IMR-90 (cell line): ENCODE results near the gene PTCH1.

Experiments used
- BHLHE40 ChIP-seq: fragments of 150-350 bp; IDR thresholded peaks from 2 replicates; pipeline ENCODE4 v1.6.1; 2016; ENCODE audit warnings: mild to moderate bottlenecking, low read depth, low read length
- CTCF ChIP-seq: conservative IDR thresholded peaks from 2 replicates; pipeline ENCODE4 v1.5.1; 2012; ENCODE audit warnings: mild to moderate bottlenecking, low read depth, low read length, improper control_type of control experiment
- ELK1 ChIP-seq: fragments of 150-350 bp; IDR thresholded peaks from 2 replicates; pipeline ENCODE4 v1.6.1; 2016; ENCODE audit warnings: low read depth, mild to moderate bottlenecking, low read length, moderate library complexity, borderline replicate concordance
- FOS ChIP-seq: fragments of 150-350 bp; IDR thresholded peaks from 2 replicates; pipeline ENCODE4 v1.6.1; 2016; ENCODE audit warnings: low read depth, low read length
- MAFK ChIP-seq: IDR thresholded peaks from 2 replicates; pipeline ENCODE4 v1.6.1; 2012; ENCODE audit warnings: low read depth, low read length, improper control_type of control experiment
- MXI1 ChIP-seq: IDR thresholded peaks from 2 replicates; pipeline ENCODE4 v1.6.1; 2012; ENCODE audit warnings: low read depth, mild to moderate bottlenecking, low read length, moderate library complexity, borderline replicate concordance
- POLR2A ChIP-seq: IDR thresholded peaks from 2 replicates; pipeline ENCODE4 v1.6.1; 2012; ENCODE audit warnings: mild to moderate bottlenecking, low read depth, low read length
- RAD21 ChIP-seq: IDR thresholded peaks from 2 replicates; pipeline ENCODE4 v1.6.1; 2012; ENCODE audit warnings: low read length, improper control_type of control experiment
- TF ChIP-seq, protein P1 (sequence below): fragments of 150-350 bp; IDR thresholded peaks from 2 replicates; pipeline ENCODE4 v1.6.1; 2017; ENCODE audit warnings: mild to moderate bottlenecking, antibody characterized with exemption, low read length, low read depth

DNA sequence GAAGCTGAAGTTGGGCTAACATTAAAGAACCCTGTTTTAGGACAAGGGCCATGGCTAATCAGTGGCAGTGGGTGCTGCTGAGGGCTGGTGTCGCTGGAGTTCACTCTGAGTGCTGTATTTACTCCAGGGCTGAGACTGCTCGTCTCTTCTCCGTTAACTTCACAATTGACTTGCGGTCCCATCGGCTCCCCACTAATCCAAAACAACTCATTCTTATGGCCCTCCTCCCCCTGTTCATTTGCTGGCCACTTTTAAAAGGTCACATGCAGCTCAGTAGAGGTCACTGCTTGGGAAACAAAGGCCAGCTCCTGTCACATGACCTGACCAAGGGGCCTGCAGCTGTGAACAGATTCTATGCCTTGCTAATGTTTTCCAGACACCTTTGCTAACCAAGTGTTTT, 38.4 kb downstream of the PTCH1 start:
- TF ChIP-seq CTCF, result no peak
- TF ChIP-seq POLR2A, result no peak
- TF ChIP-seq, protein P1, sequence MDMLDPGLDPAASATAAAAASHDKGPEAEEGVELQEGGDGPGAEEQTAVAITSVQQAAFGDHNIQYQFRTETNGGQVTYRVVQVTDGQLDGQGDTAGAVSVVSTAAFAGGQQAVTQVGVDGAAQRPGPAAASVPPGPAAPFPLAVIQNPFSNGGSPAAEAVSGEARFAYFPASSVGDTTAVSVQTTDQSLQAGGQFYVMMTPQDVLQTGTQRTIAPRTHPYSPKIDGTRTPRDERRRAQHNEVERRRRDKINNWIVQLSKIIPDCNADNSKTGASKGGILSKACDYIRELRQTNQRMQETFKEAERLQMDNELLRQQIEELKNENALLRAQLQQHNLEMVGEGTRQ, result no peak
- no peak for TF ChIP-seq BHLHE40
- no peak for TF ChIP-seq ELK1
- TF ChIP-seq RAD21, result no peak
- no peak for TF ChIP-seq MXI1
- TF ChIP-seq FOS, result no peak
- no peak for TF ChIP-seq MAFK
